ENCODE data around the gene KDM3B. TPM values are rescaled to one million over a fixed set of nuclear protein-coding genes. Genes with fewer than 3 reads are reported as not detected.

KDM3B gene
- total and polyA plus RNA-seq, 2 experiments from 2014 or later, result 25.8 to 86.6 TPM

DNA sequence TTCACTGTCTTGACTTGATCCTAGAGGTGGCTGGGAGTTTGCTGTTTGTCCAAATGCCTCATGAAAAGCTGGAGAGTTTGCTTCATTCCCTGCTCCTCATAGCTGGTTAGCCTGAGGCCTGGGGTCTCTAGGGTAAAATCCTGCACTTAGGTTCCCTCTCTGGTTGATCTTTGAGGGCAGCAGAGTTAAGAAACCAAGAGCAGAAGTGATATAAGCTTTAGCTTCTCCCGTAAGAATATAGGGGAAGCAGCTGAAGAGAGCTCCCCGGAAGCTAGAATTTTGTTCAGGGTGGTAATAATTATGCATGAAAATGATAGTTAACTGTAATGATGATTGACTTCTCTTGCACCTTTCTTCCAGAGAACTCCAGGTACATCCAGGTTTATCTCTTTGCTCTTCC is 13.0 kb upstream of the KDM3B start:
- H3K36me3 ChIP-seq (ENCODE audit: insufficient read depth), result peaks cover 21% of the 10 kb centered on the region
- TF ChIP-seq, protein P1, sequence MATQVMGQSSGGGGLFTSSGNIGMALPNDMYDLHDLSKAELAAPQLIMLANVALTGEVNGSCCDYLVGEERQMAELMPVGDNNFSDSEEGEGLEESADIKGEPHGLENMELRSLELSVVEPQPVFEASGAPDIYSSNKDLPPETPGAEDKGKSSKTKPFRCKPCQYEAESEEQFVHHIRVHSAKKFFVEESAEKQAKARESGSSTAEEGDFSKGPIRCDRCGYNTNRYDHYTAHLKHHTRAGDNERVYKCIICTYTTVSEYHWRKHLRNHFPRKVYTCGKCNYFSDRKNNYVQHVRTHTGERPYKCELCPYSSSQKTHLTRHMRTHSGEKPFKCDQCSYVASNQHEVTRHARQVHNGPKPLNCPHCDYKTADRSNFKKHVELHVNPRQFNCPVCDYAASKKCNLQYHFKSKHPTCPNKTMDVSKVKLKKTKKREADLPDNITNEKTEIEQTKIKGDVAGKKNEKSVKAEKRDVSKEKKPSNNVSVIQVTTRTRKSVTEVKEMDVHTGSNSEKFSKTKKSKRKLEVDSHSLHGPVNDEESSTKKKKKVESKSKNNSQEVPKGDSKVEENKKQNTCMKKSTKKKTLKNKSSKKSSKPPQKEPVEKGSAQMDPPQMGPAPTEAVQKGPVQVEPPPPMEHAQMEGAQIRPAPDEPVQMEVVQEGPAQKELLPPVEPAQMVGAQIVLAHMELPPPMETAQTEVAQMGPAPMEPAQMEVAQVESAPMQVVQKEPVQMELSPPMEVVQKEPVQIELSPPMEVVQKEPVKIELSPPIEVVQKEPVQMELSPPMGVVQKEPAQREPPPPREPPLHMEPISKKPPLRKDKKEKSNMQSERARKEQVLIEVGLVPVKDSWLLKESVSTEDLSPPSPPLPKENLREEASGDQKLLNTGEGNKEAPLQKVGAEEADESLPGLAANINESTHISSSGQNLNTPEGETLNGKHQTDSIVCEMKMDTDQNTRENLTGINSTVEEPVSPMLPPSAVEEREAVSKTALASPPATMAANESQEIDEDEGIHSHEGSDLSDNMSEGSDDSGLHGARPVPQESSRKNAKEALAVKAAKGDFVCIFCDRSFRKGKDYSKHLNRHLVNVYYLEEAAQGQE (IDR thresholded peaks at IDR 0.05; ENCODE audit: unreplicated experiment), result no peak
- TF ChIP-seq EZH2 (IDR thresholded peaks at IDR 0.05; ENCODE audit: low read depth, unreplicated experiment), result no peak
- TF ChIP-seq ZNF331 (CRISPR knock-in tag; IDR thresholded peaks at IDR 0.05; ENCODE audit: low read depth), result no peak
- TF ChIP-seq, protein P2, sequence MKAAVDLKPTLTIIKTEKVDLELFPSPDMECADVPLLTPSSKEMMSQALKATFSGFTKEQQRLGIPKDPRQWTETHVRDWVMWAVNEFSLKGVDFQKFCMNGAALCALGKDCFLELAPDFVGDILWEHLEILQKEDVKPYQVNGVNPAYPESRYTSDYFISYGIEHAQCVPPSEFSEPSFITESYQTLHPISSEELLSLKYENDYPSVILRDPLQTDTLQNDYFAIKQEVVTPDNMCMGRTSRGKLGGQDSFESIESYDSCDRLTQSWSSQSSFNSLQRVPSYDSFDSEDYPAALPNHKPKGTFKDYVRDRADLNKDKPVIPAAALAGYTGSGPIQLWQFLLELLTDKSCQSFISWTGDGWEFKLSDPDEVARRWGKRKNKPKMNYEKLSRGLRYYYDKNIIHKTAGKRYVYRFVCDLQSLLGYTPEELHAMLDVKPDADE (IDR thresholded peaks at IDR 0.05), result no peak
- no peak for TF ChIP-seq STAT1 (IDR thresholded peaks at IDR 0.05; ENCODE audit: unreplicated experiment)
- no peak for TF ChIP-seq ZNF114 (CRISPR knock-in tag; IDR thresholded peaks at IDR 0.05)
- TF ChIP-seq POLR2AphosphoS5 (IDR thresholded peaks at IDR 0.05; ENCODE audit: low read depth), result no peak
- no peak for TF ChIP-seq JUNB (IDR thresholded peaks at IDR 0.05; ENCODE audit: unreplicated experiment)
- TF ChIP-seq, protein P3, sequence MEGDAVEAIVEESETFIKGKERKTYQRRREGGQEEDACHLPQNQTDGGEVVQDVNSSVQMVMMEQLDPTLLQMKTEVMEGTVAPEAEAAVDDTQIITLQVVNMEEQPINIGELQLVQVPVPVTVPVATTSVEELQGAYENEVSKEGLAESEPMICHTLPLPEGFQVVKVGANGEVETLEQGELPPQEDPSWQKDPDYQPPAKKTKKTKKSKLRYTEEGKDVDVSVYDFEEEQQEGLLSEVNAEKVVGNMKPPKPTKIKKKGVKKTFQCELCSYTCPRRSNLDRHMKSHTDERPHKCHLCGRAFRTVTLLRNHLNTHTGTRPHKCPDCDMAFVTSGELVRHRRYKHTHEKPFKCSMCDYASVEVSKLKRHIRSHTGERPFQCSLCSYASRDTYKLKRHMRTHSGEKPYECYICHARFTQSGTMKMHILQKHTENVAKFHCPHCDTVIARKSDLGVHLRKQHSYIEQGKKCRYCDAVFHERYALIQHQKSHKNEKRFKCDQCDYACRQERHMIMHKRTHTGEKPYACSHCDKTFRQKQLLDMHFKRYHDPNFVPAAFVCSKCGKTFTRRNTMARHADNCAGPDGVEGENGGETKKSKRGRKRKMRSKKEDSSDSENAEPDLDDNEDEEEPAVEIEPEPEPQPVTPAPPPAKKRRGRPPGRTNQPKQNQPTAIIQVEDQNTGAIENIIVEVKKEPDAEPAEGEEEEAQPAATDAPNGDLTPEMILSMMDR (conservative IDR thresholded peaks at IDR 0.05; ENCODE audit: low read depth in 2 of 2), result no peak
- no peak for TF ChIP-seq CREB1 (CRISPR knock-in tag; IDR thresholded peaks at IDR 0.05; ENCODE audit: low read depth)
- no peak for TF ChIP-seq NANOG (IDR thresholded peaks at IDR 0.05; ENCODE audit: borderline replicate concordance)
- TF ChIP-seq ZNF462 (CRISPR knock-in tag; IDR thresholded peaks at IDR 0.05), result no peak
- H3K9me3 Mint-ChIP-seq, result no peaks in the 10 kb centered on the region

More for the DNA sequence above, 13.0 kb upstream of the KDM3B start:
- peaks cover 31% of the 10 kb centered on the region for H3K4me1 Mint-ChIP-seq
- H3K27ac Mint-ChIP-seq, result peak overlapping the region; percentile 93
- Histone ChIP-seq H3K4me1 (ENCODE audit: insufficient read depth) (peaks cover 12% of the 10 kb centered on the region; the same call in 1 of the 2 replicates), H3K4me2 (peak overlapping the region; percentile 99), H3K27ac (ENCODE audit: low read depth) (peak overlapping the region; percentile 100), H3K4me3 (peak overlapping the region; percentile 85), H3F3A (replicated peaks; ENCODE audit: low read depth) (no peaks in the 10 kb centered on the region), H3K27me3 (ENCODE audit: insufficient read depth) (no peaks in the 10 kb centered on the region), H4K20me1 (replicated peaks; ENCODE audit: insufficient read depth) (0 out of 2 replicates have a peak, but pooled peaks cover 6% of the 10 kb centered on the region), H3K9me2 (ENCODE audit: insufficient read depth) (no peaks in the 10 kb centered on the region), H3K79me2 (replicated peaks; ENCODE audit: insufficient read depth) (peaks cover 59% of the 10 kb centered on the region), H2AFZ (no peak overlapping the region)
- no peak for DNase-seq (ENCODE audit: low spot score)
- peaks cover 5% of the 10 kb centered on the region for H3K27me3 Mint-ChIP-seq (ENCODE audit: insufficient read depth, low read depth, poor library complexity)
- ATAC-seq, result no peak
- H3K36me3 Mint-ChIP-seq (ENCODE audit: low read depth), result peaks cover 38% of the 10 kb centered on the region
- H3K4me3 Mint-ChIP-seq, result peak overlapping the region; percentile 97

Data from GM23338 (cell line).